ENCODE data around the gene PIGA.

DNA sequence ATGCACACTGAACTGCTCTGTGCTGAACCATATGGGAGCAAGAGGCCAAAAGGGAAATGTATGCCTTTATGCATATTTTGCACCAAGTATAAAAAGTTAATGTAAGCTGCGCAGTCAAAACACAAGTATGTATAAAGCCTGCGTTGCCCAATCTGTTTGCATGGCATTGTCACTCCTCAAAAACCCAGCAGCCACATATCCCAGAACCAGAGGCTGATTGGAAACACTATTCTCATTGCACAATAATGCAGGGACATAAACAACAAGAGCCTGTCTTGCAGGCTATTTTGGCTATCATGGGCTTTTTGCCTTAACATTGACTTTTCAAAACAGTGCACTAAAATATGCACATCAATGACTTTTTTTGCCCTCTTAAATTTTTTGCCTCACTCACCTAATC lies 60.4 kb downstream of the PIGA start:
- TF ChIP-seq, protein P1, sequence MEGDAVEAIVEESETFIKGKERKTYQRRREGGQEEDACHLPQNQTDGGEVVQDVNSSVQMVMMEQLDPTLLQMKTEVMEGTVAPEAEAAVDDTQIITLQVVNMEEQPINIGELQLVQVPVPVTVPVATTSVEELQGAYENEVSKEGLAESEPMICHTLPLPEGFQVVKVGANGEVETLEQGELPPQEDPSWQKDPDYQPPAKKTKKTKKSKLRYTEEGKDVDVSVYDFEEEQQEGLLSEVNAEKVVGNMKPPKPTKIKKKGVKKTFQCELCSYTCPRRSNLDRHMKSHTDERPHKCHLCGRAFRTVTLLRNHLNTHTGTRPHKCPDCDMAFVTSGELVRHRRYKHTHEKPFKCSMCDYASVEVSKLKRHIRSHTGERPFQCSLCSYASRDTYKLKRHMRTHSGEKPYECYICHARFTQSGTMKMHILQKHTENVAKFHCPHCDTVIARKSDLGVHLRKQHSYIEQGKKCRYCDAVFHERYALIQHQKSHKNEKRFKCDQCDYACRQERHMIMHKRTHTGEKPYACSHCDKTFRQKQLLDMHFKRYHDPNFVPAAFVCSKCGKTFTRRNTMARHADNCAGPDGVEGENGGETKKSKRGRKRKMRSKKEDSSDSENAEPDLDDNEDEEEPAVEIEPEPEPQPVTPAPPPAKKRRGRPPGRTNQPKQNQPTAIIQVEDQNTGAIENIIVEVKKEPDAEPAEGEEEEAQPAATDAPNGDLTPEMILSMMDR (IDR thresholded peaks at IDR 0.05), result no peak
- TF ChIP-seq POLR2A (IDR thresholded peaks at IDR 0.05), result no peak
